ENCODE measurements around the gene MEIS1.
A peak's percentile ranks its signal among the peaks of the same experiment; 100 is the strongest.

Gene MEIS1

DNA sequence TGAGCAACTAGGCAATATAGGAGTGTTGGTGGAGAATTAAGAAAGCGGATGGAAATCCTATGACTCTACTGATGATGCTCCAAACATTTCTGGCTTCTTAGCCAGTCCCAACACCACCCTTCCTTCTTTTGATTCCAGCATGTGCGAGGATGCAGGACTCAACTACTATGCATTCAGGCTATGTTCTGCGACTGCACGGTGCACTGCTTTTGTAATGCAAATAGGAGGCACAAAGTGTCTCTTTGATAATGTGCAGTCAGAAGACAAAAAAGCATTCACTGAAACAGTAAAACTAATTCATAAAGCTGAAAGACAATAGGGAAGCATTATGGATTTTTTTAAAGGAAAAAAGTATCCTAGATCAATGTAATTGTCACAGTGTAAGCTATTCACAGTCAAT is 106.7 kb downstream of the MEIS1 start:
- DNase-seq = no peak

DNA sequence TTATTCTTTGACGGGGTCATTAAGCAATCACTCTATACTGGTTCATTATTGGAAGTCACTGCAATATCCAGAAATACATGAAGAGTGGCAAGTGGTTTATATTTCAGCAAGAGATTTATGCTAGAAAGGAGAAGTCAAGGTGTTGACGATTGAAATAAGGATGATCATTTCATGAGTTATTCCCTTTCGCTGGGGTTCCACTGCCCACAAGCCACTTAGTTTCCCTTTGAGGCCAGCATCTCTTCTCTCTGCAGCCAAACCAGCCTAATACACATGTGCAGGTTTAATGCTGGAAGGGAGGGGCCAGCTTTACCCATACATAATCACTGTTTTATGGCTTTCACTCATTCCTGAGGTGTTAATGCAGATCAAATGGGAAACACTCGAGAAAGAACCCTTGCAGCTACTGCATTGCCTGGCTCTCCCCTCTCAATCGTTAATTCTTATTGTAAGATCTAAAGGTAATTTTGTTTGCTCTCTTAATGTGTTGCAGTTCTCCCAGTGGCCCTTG is 108.4 kb downstream of the MEIS1 start:
- DNase-seq = no peak

- no peak for DNase-seq
Observed at GRCh38 chr2:66544258-66544657, 109.3 kb downstream of the MEIS1 start.

GRCh38 chr2:66545258-66545657 is 110.3 kb downstream of the MEIS1 start:
- no peak for DNase-seq

GRCh38 chr2:66547118-66547517 is 112.2 kb downstream of the MEIS1 start:
- no peak for DNase-seq

- DNase-seq = no peak
Observed at GRCh38 chr2:66547887-66548286, 113.0 kb downstream of the MEIS1 start.

DNA sequence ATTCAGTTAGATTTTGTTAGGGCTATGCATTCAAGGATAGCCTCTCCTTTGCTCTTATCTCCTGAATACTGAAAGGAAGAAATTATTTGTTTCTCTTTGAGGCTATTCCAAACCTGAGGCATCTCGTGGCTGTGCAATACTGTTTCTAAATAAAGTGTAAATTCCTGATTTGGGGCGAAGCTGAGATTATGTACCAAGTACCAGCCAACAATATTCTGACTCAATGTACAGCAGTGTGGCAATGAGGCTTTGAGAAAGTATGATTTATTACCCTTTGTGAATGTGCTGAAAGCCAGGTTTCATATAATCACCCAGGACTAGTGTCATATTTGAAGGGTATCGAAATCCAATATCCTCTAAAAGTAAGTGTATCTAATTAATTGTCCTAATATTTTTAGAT is 113.5 kb downstream of the MEIS1 start:
- DNase-seq = no peak

DNA sequence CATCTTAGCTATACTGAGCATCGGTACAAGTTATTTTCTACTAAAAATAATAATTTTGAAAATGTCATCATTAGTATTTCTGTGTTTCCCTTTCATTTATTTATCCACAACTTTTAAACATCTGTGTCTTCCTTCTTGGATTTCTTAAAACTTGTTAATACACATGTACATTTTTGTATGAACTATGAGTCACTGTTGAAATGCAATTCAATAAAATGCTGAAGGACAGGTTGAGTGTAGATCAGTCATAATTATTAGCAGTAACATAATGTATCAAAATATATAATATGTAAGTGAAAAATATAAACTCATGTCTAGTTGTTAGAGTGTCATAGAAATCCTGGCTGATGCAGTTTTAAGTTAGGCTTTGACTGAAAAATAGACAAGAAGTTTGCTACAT is 115.9 kb downstream of the MEIS1 start:
- DNase-seq = no peak

- DNase-seq = peak; percentile 24
Observed at GRCh38 chr2:66553370-66553769, 118.4 kb downstream of the MEIS1 start.

GRCh38 chr2:66555091-66555490 is 120.2 kb downstream of the MEIS1 start:
- peak; percentile 27 for DNase-seq

GRCh38 chr2:66555501-66556324 is 120.8 kb downstream of the MEIS1 start:
- peak; percentile 63 for DNase-seq

DNA sequence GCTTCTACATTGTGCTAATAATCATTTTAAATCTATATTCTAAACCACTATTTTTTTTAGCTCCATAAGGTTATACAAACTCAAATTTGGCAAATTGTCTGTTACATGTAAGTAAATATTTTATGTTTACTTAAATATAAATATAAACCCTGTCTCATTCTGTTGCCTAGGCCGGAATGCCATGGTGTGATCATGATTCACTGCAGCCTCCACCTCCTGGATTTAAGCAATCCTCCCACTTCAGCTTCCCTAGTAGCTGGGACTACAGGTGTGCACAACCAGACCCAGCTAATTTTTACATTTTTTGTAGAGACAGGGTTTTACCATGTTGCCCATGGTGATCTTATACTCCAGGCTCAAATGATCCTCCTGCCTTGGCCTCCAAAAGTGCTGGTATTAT is 124.7 kb downstream of the MEIS1 start:
- DNase-seq = no peak

- DNase-seq = no peak
Observed at GRCh38 chr2:66560683-66561082, 125.8 kb downstream of the MEIS1 start.

DNA sequence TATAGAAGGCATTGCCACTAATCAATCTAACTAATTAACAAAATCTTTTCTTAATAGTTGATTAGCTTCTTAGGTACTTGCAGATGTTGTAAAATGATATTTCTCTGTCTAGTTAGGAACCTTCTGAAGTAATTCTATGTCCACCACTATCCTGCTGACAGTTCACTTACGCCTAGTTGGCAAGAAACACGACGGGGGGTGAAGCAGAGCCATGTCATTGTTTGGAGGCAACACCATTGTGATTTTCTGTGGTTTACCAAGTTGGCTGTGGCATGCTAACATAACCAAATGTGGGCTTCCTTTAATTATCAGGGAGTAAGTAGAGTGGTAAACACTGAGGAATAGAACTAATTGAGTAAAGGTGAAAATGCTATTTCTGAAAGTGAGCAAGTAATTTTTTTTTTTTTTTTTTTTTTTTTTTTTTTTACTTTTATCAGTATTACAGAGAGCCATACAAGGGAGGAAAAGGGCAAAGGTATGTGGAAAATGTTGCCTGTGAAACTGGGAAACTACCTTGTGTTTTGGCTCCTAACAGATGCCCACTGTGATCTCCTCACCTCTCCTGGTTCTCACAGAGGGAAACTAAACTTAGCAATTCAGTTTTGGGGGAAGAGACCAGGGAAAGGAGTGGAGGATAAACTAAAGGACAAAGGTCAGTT is 126.8 kb downstream of the MEIS1 start:
- DNase-seq = peak; percentile 28

DNA sequence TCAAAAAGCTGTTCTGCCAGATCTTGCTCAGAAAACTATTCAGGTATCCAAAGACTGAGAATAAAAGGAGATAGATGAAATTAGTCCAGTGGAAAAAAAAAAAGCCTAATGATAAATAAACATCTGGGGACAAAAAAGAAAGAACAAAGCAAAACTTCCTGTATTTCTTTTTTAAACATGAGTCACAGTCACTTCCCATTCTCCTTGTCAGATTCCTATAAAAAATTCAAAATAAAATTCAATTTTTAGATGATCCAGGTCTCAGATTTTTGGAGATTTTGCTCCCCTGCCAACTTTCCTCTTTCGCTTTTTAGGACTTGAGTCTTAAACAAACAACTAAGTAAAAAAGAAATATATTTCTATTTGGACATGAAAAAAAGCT is 127.4 kb downstream of the MEIS1 start:
- no peak for DNase-seq

- DNase-seq = no peak
Observed at GRCh38 chr2:66563473-66563872, 128.5 kb downstream of the MEIS1 start.

DNA sequence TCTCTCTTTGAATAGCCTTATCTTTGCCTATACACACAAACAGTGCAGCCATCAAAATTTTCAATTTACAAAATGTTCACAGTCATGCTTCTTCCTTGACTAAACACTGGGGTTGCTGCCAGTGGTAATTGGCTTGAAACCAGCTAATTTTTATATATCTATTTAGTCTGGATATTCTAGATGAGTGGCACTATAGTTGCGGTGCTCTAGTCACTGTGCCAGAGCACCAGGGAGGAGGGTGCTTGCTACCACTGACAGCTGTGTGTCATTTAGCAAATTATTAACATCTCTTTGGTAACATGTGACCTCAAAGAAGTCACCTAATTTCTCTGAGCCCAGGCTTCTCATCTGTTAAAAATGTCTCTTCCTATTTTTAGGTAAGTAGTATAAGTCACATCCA is 130.4 kb downstream of the MEIS1 start:
- no peak for DNase-seq

GRCh38 chr2:66566726-66567399 is 131.9 kb downstream of the MEIS1 start:
- DNase-seq = no peak

DNA sequence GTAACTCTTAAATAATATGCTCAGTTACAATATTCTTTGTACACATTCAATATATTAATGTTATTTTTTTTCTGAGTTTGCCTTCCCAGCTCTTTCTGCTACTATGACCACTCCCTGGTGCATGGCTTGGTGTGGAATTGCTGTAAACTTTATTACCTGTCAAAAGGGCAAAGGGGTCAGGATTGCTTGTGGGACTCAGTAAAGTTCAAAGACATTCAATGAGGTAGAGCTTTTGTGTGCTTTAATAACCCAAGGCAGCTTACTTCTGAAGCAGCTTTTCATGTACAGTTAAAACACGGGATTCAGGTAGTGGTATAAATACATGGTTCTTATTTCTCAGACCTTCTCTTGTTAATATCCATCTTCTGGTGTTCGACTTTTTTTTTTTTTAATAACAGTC is 132.8 kb downstream of the MEIS1 start:
- DNase-seq = no peak

GRCh38 chr2:66568650-66569300 is 133.8 kb downstream of the MEIS1 start:
- no peak for DNase-seq

- DNase-seq = peak; percentile 45
Observed at GRCh38 chr2:66569321-66569851, 134.5 kb downstream of the MEIS1 start.

DNA sequence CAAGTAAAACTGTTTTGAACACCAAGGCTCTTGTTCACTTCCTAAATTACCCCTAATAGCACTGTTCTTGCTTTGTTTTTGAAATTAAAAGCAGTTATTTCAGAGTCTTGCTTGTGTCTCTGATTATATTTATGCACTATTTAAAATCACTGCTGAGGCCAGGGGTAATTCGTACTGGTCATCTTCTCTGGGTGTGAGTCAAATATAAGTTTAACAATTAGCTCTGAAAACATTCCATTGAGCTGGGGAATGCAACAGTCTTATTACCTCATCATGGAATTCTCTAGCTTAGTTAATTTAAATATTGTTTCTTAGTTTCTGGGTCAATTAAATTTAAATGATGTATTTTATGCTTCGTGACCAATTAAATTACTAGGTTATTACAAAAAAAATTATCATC is 135.0 kb downstream of the MEIS1 start:
- DNase-seq = no peak

GRCh38 chr2:66570471-66570870 is 135.5 kb downstream of the MEIS1 start:
- no peak for DNase-seq

All from hematopoietic multipotent progenitor cell treated with erythropoietin and hydrocortisone succinate and interleukin-3 and kit ligand, for 6 days (in vitro differentiated cells).